ENCODE results near the gene ANXA4.

- no peak for TF ChIP-seq REST (IDR thresholded peaks at IDR 0.05; ENCODE audit: insufficient read depth in 1 of 2, low read depth in 2 of 2, low read length in 2 of 2)
- no peak for TF ChIP-seq TAF1 (IDR thresholded peaks at IDR 0.05; ENCODE audit: borderline replicate concordance, insufficient read depth, low read length)
Observed at GRCh38 chr2:69835666-69836065, 93.7 kb downstream of the ANXA4 start.

Measured in PFSK-1 (cell line).